H1 (cell line): ENCODE data around the gene UFSP1. TPM values are rescaled to one million over a fixed set of nuclear protein-coding genes. Genes with fewer than 3 reads are reported as not detected.

Experiments
- CTCF ChIA-PET: fragments of 300-600 bp; sonication (Branson Sonifier 250); formaldehyde crosslinking; loops from one replicate; lab custom pipeline; 2021; ENCODE audit not compliant: partially characterized antibody; lab: Charles Lee
- POLR2A ChIA-PET: fragments of 300-600 bp; sonication (Branson Sonifier 250); formaldehyde crosslinking; loops from one replicate; lab custom pipeline; 2021; ENCODE audit warnings: inconsistent platforms; ENCODE audit not compliant: partially characterized antibody; lab: Charles Lee
- DNase-seq, 2 experiments: peaks; one replicate each; pipeline versions ENCODE4 v3.0.0 to v3.0.0-alpha.2; 2010 to 2022; ENCODE audit warnings: low spot score in 2 of 2, low read depth in 1 of 2, mixed read lengths in 1 of 2
- FAIRE-seq: peaks from 2 replicates; lab custom pipeline; 2011; peaks lifted over from hg19 to GRCh38; lab: Jason Lieb, UNC
- H2AFZ ChIP-seq: 2 replicates; pipeline ENCODE4 v1.8.1; 2012; ENCODE audit warnings: low read length, inconsistent platforms
- H2AK5ac ChIP-seq: 2 replicates; pipeline ENCODE4 v1.6.1; 2013; ENCODE audit warnings: low read depth, low read length
- H2BK120ac ChIP-seq: replicated peaks from 2 replicates; pipeline ENCODE3; 2013; ENCODE audit warnings: low read depth, low read length, inconsistent platforms
- H2BK12ac ChIP-seq: 2 replicates; pipeline ENCODE4 v1.6.1; 2013; ENCODE audit warnings: low read depth, low read length
- H2BK15ac ChIP-seq: 2 replicates; pipeline ENCODE4 v1.6.1; 2013; ENCODE audit warnings: low read length
- H2BK20ac ChIP-seq: 2 replicates; pipeline ENCODE4 v1.6.1; 2013; ENCODE audit warnings: low read length
- H2BK5ac ChIP-seq: 2 replicates; pipeline ENCODE4 v1.6.1; 2013; ENCODE audit warnings: low read depth, low read length
- H3K14ac ChIP-seq: 2 replicates; pipeline ENCODE4 v1.6.1; 2013; ENCODE audit warnings: inconsistent platforms; ENCODE audit not compliant: insufficient read length
- H3K18ac ChIP-seq: 2 replicates; pipeline ENCODE4 v1.6.1; 2013; ENCODE audit warnings: low read length; ENCODE audit errors: extremely low read depth
- H3K23ac ChIP-seq: 2 replicates; pipeline ENCODE4 v1.6.1; 2013; ENCODE audit warnings: inconsistent platforms; ENCODE audit not compliant: insufficient read length
- H3K23me2 ChIP-seq: 2 replicates; pipeline ENCODE4 v1.6.1; 2013; ENCODE audit warnings: low read depth, low read length
- H3K27ac ChIP-seq: 2 replicates; pipeline ENCODE4 v1.6.1; 2011; ENCODE audit warnings: low read depth, low read length, inconsistent platforms
- H3K27me3 ChIP-seq, 4 experiments: replicated peaks in 1 of 4; 1 replicate in 1 of 4; 2 replicates in 3 of 4; pipeline versions ENCODE4 v1.6.1 to v1.8.1; 2011 to 2013; ENCODE audit warnings: low read length in 3 of 4, mild to moderate bottlenecking in 3 of 4, inconsistent platforms in 2 of 4, mixed read lengths in 2 of 4, moderate library complexity in 1 of 4; ENCODE audit not compliant: control insufficient read depth in 3 of 4, insufficient read depth in 3 of 4; ENCODE audit errors: extremely low read depth in 1 of 4
- H3K36me3 ChIP-seq, 4 experiments: 2 replicates each; pipeline versions ENCODE4 v1.6.1 to v1.8.1; 2011 to 2013; ENCODE audit warnings: mild to moderate bottlenecking in 4 of 4, low read length in 3 of 4, moderate library complexity in 2 of 4, control low read depth in 1 of 4, inconsistent platforms in 1 of 4; ENCODE audit not compliant: insufficient read depth in 4 of 4, control insufficient read depth in 2 of 4
- H3K4ac ChIP-seq: replicated peaks from 2 replicates; pipeline ENCODE3; 2013; ENCODE audit warnings: low read length, low read depth, mixed read lengths, inconsistent platforms; ENCODE audit not compliant: insufficient read length
- H3K4me1 ChIP-seq, 4 experiments: replicated peaks in 1 of 4; 1 replicate in 1 of 4; 2 replicates in 3 of 4; pipeline versions ENCODE4 v1.6.1 to v1.8.1; 2011 to 2013; ENCODE audit warnings: low read length in 3 of 4, inconsistent platforms in 2 of 4, mixed read lengths in 1 of 4; ENCODE audit not compliant: insufficient read depth in 4 of 4, control insufficient read depth in 3 of 4
- H3K4me2 ChIP-seq, 2 experiments: 2 replicates each; pipeline versions ENCODE4 v1.6.1 to v1.8.1; 2011 to 2013; ENCODE audit warnings: low read depth in 2 of 2, low read length in 2 of 2, control low read depth in 1 of 2, inconsistent platforms in 1 of 2, mild to moderate bottlenecking in 1 of 2; ENCODE audit not compliant: insufficient read depth in 1 of 2
- H3K4me3 ChIP-seq, 4 experiments: fragments of 200-600, 300-600 bp in 1 of 4; sonication (generic), shearing (Covaris generic), sonication (Bioruptor Twin) in 1 of 4; 2 replicates each; pipeline versions ENCODE4 v1.5.1 to v1.8.1; 2011 to 2016; ENCODE audit warnings: low read length in 4 of 4, low read depth in 3 of 4, control low read depth in 2 of 4, inconsistent platforms in 2 of 4, mild to moderate bottlenecking in 2 of 4, mixed read lengths in 1 of 4, moderate library complexity in 1 of 4; ENCODE audit not compliant: insufficient read depth in 2 of 4; ENCODE audit errors: extremely low read depth in 1 of 4
- H3K56ac ChIP-seq: replicated peaks from 2 replicates; pipeline ENCODE3; 2013; ENCODE audit warnings: low read depth, mild to moderate bottlenecking, mixed read lengths, low read length, inconsistent platforms; ENCODE audit not compliant: insufficient read length
- H3K79me1 ChIP-seq: 2 replicates; pipeline ENCODE4 v1.6.1; 2013; ENCODE audit warnings: low read depth, low read length, control low read depth
- H3K79me2 ChIP-seq, 2 experiments: 2 replicates each; pipeline versions ENCODE4 v1.6.1 to v1.8.1; 2012 to 2013; ENCODE audit warnings: low read length in 2 of 2, mild to moderate bottlenecking in 2 of 2, inconsistent platforms in 1 of 2; ENCODE audit not compliant: insufficient read depth in 2 of 2, control insufficient read depth in 1 of 2
- H3K9ac ChIP-seq, 4 experiments: replicated peaks in 1 of 4; 1 replicate in 1 of 4; 2 replicates in 3 of 4; pipeline versions ENCODE4 v1.6.1 to v1.8.1; 2011 to 2013; ENCODE audit warnings: low read depth in 3 of 4, low read length in 3 of 4, control low read depth in 2 of 4, mild to moderate bottlenecking in 2 of 4, moderate library complexity in 2 of 4, inconsistent platforms in 1 of 4; ENCODE audit errors: extremely low read depth in 1 of 4
- H3K9me3 ChIP-seq, 2 experiments: 2 replicates each; pipeline versions ENCODE4 v1.6.1 to v1.8.1; 2012 to 2013; ENCODE audit warnings: mild to moderate bottlenecking in 2 of 2, moderate library complexity in 2 of 2, control low read depth in 1 of 2, inconsistent platforms in 1 of 2, low read depth in 1 of 2, low read length in 1 of 2, mixed read lengths in 1 of 2; ENCODE audit not compliant: insufficient read depth in 2 of 2
- H4K20me1 ChIP-seq, 2 experiments: replicated peaks in 1 of 2; 2 replicates each; pipeline versions ENCODE3 to v1.8.1; 2011 to 2013; ENCODE audit warnings: inconsistent platforms in 2 of 2, low read length in 2 of 2, mild to moderate bottlenecking in 1 of 2; ENCODE audit not compliant: insufficient read depth in 2 of 2, control insufficient read depth in 1 of 2
- H4K5ac ChIP-seq: 2 replicates; pipeline ENCODE4 v1.6.1; 2013; ENCODE audit warnings: low read length, low read depth, mixed read lengths, inconsistent platforms; ENCODE audit not compliant: insufficient read length
- H4K8ac ChIP-seq: 2 replicates; pipeline ENCODE4 v1.8.0; 2013; ENCODE audit warnings: mild to moderate bottlenecking, moderate library complexity, low read length, inconsistent platforms; ENCODE audit not compliant: insufficient read depth; ENCODE audit errors: extremely low read depth
- H4K91ac ChIP-seq: replicated peaks from 2 replicates; pipeline ENCODE3; 2013; ENCODE audit warnings: low read length, mixed read lengths, inconsistent platforms; ENCODE audit not compliant: insufficient read length
- KDM1A ChIP-seq: fragments of 200-600, 300-600 bp; sonication (generic); IDR thresholded peaks from 2 replicates; pipeline ENCODE4 v1.7.1; 2016; ENCODE audit warnings: mild to moderate bottlenecking, low read length, borderline replicate concordance
- NANOG ChIP-seq: IDR thresholded peaks from 2 replicates; pipeline ENCODE4 v1.6.1; 2011; ENCODE audit warnings: low read length, low read depth, mild to moderate bottlenecking, inconsistent platforms; ENCODE audit not compliant: insufficient read depth, poor library complexity, severe bottlenecking
- RAD21 ChIP-seq, 2 experiments: IDR thresholded peaks in 1 of 2; conservative IDR thresholded peaks in 1 of 2; 2 replicates each; pipeline ENCODE4 v1.6.1; 2011; ENCODE audit warnings: low read depth in 2 of 2, low read length in 2 of 2, improper control_type of control experiment in 1 of 2, inconsistent platforms in 1 of 2, mild to moderate bottlenecking in 1 of 2, moderate library complexity in 1 of 2
- WGBS, 2 experiments: shearing (Covaris generic) in 1 of 2; methylation state at CpG; one replicate each; pipeline versions ENCODE4 v1.1.6 to v1.1.7; 2013 to 2015; ENCODE audit warnings: low lambda C conversion rate in 2 of 2, mixed read lengths in 2 of 2, inconsistent platforms in 1 of 2, low coverage in 1 of 2, missing lambda C conversion rate in 1 of 2; ENCODE audit not compliant: insufficient replicate concordance in 2 of 2, insufficient coverage in 1 of 2, insufficient read length in 1 of 2; ENCODE audit errors: extremely low coverage in 1 of 2, missing lambda C conversion rate in 1 of 2; 5-methylcytosine and 5-hydroxymethylcytosine counted together
- polyA plus RNA-seq, 7 experiments: library from polyadenylated mRNA; depleted of rRNA in 3 of 7; stranded (reverse) in 5 of 7; unstranded in 2 of 7; fragments of >200 nt in 5 of 7; fragments of 200-250 nt in 2 of 7; gene quantifications; 1 replicate in 5 of 7; 2 replicates in 1 of 7; 4 replicates in 1 of 7; pipeline versions ENCODE4 v1.2.1 to v1.2.3, GENCODE V29; 2011 to 2013; ENCODE audit warnings: missing spikeins in 2 of 7, mixed read lengths in 2 of 7
- total RNA-seq: library from RNA; stranded (reverse); fragmentation: NEBNext Ultra II Directional; extraction: Animal tissue kit (Norgen Biotek cat#: 25700); gene quantifications from 2 replicates; pipeline ENCODE4 v1.2.1, GENCODE V29; 2021

The UFSP1 gene
- total and polyA plus RNA-seq, 2 of the 8 experiments (the other 6 are each of a cell fraction or from before 2014, with no cell fraction given), result 1.6 to 4.3 TPM

GRCh38 chr7:100867040-100867775, 22.3 kb downstream of the UFSP1 start, which contains the start of gene TRIP6:
Gene TRIP6 (plus strand): TSS chr7:100867387. CDS start chr7:100867498, 111 bp downstream.
- no peak within 1 kb of the TSS for H2AFZ ChIP-seq
- TF ChIP-seq RAD21 (IDR thresholded peaks at IDR 0.05 in 1 of 2, conservative IDR thresholded peaks at IDR 0.05 in 1 of 2; ENCODE audit: low read depth in 2 of 2, low read length in 2 of 2) (no peak), KDM1A (no peak), NANOG (no peak)

More at GRCh38 chr7:100867040-100867775, 22.3 kb downstream of the UFSP1 start, which contains the start of gene TRIP6:
- peak within 1 kb of the TSS; percentile 92; the same call in 1 of the 2 replicates for H2BK15ac ChIP-seq
- H4K8ac ChIP-seq, result peak within 1 kb of the TSS; percentile 95
- H4K91ac ChIP-seq, result peak within 1 kb of the TSS; percentile 96
- H3K4ac ChIP-seq, result peak within 1 kb of the TSS; percentile 90
- peak within 1 kb of the TSS; percentile 99 for H3K18ac ChIP-seq
- no peaks in the 10 kb centered on the region for H3K27me3 ChIP-seq
- no peak within 1 kb of the TSS for H3K23ac ChIP-seq
- no peak within 1 kb of the TSS for H3K14ac ChIP-seq
- peak; percentile 64 to 97 for DNase-seq
- peaks cover 2 to 16% (median 11%) of the 10 kb centered on the region in 4 experiments for H3K4me1 ChIP-seq
- H2BK20ac ChIP-seq, result no peak within 1 kb of the TSS
- no peak for FAIRE-seq
- H3K79me2 ChIP-seq, result peaks cover 0 to 18% of the 10 kb centered on the region in 2 experiments; a peak in 3 of 4 replicates
- H2BK5ac ChIP-seq, result peak within 1 kb of the TSS; percentile 94
- POLR2A ChIA-PET, result interaction anchor here (0.8 to 15.1 kb wide), 13 partner anchors 8 to 162 kb away, joined by 3 to 313 read pairs (median 4); partner anchors contain the start of genes POP7, SLC12A9, SRRT and UFSP1
- H3K23me2 ChIP-seq, result peaks cover 6% of the 10 kb centered on the region; the same call in 1 of the 2 replicates
- H2BK12ac ChIP-seq, result peak within 1 kb of the TSS; percentile 97; the same call in 1 of the 2 replicates
- peak within 1 kb of the TSS; percentile 78 for H2BK120ac ChIP-seq
- peaks cover 7% of the 10 kb centered on the region; the same call in 1 of the 2 replicates for H3K79me1 ChIP-seq
- H3K9ac ChIP-seq, result peak within 1 kb of the TSS; percentile 64 to 91 (median 83)
- no peaks in the 10 kb centered on the region for H4K20me1 ChIP-seq
- peak within 1 kb of the TSS; percentile 94 for H4K5ac ChIP-seq
- peak within 1 kb of the TSS; percentile 92 for H3K56ac ChIP-seq
- peaks cover 15 to 27% (median 21%) of the 10 kb centered on the region in 4 experiments for H3K36me3 ChIP-seq
- H3K4me2 ChIP-seq, result peak within 1 kb of the TSS; percentile 73 to 91
- H3K27ac ChIP-seq, result peak within 1 kb of the TSS; percentile 94
- peak within 1 kb of the TSS; percentile 68 to 93 (median 83) for H3K4me3 ChIP-seq
- H3K9me3 ChIP-seq, result no peaks in the 10 kb centered on the region
- 2% methylated on average over 31 of the region's 42 CpGs; no CpG with 5 or more reads in 1 of the 2 experiments for WGBS, 2 experiments
- CTCF ChIA-PET, result interaction anchor here (0.9 kb wide), 1 partner anchor 15 kb away, joined by 3 read pairs; no protein-coding TSS in a partner anchor
- peak within 1 kb of the TSS; percentile 98 for H2AK5ac ChIP-seq
